ENCODE measurements around the gene STXBP1. TPM values are rescaled to one million over a fixed set of nuclear protein-coding genes. Genes with fewer than 3 reads are reported as not detected.
A peak's percentile ranks its signal among the peaks of the same experiment; 100 is the strongest.

The STXBP1 gene
- polyA plus RNA-seq, 4 donors, result 27.2 to 33.1 (median 30.8) TPM

- no peak for DNase-seq (ENCODE audit: low read depth in 4 of 4, low spot score in 3 of 4)
Observed at GRCh38 chr9:127730262-127730661, 118.2 kb downstream of the STXBP1 start.

GRCh38 chr9:127730799-127731410 lies 118.8 kb downstream of the STXBP1 start:
- no peak for DNase-seq (ENCODE audit: low read depth in 4 of 4, low spot score in 3 of 4)

DNA sequence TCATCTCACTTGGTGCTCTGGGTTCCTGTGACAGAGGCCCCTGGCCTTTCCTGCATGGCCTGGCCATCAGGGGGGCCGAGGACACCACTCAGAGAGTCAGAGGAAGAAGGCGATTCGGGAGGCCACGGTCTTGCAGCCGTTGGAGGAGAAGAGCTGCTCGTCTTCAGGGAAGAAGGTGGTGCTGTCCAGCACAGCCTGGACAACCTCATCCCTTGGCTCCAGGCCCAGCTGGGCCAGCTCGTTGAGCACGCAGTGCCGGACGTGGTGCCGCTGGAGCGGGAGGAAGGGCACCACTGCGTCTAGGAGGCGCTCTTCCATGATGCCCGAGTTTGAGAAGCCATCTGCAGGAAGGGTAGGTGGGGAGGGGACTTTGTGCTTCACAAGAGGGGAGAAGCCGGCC lies 119.9 kb downstream of the STXBP1 start:
- no peak for DNase-seq (ENCODE audit: low read depth in 4 of 4, low spot score in 3 of 4)

DNA sequence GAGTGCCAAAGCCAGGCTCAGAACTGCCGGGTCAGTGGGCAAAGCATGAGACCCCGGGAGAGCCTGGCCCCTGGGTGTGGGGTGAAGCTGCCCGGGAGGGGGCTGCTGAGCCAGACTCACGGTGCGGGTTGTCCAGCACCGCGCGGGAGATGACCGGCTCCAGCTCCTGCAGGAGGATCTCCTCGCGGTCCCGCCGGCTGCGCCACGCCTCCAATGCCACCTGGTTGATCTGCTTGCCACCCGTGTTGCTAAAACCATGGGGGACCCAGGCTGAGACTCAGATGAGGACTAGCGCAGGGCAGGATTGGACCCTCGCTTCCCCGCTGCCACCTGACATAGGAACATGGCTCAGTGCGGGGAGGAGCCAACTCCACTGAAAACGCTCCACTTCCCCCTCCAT lies 120.4 kb downstream of the STXBP1 start:
- DNase-seq (ENCODE audit: low read depth in 4 of 4, low spot score in 3 of 4), result no peak

DNA sequence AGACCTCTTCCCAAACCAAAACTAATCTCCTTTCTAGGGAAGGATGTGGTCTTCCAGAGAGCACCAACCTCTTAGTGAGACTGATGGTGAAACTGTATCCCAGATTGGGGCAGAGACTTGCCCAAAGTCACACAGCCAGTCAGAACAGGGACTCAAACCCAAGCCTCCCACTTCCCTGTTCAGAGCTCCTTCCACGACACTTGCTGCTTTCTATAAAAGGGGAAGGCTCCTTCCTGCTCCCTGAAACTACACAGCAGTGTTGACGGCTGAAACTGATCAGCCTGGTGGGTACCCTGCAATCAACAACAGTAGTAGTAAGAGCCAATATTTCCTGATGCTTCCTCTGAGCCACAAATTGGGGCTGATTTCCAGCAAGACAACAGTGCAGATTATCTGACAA lies 121.5 kb downstream of the STXBP1 start:
- no peak for DNase-seq (ENCODE audit: low read depth in 4 of 4, low spot score in 3 of 4)

DNA sequence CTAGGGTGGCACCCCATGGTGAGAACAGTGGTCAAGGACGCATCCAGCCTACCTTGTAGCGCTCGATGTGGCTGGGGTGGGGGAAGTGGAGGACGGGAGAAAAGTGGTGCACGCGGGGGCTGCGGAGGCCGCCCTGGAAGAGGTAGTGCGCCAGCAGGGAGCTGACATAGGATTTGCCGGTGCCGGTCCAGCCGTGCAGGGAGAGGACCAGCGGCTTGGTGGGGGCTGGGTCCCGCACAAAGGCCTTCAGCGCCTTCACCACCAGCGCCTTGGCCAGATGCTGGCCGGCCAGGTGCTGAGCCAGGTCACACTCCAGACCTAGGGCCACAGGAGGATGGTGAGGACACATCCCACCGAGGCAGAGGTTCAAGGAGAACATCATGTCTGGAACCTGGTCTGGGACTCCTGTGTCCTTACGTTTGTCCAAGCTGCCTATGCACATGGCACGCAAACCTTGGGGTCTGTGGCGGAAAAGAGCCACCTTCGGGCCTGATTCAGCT lies 122.2 kb downstream of the STXBP1 start:
- DNase-seq (ENCODE audit: low read depth in 4 of 4, low spot score in 3 of 4), result no peak

- peak; percentile 93 to 95 (median 95) for DNase-seq (ENCODE audit: low read depth in 4 of 4, low spot score in 3 of 4)
Observed at GRCh38 chr9:127734747-127735529, 122.9 kb downstream of the STXBP1 start, which contains the start of gene TOR2A. TSS of gene TOR2A (minus strand) at chr9:127735294. CDS start at chr9:127735270, 24 bp downstream.

DNA sequence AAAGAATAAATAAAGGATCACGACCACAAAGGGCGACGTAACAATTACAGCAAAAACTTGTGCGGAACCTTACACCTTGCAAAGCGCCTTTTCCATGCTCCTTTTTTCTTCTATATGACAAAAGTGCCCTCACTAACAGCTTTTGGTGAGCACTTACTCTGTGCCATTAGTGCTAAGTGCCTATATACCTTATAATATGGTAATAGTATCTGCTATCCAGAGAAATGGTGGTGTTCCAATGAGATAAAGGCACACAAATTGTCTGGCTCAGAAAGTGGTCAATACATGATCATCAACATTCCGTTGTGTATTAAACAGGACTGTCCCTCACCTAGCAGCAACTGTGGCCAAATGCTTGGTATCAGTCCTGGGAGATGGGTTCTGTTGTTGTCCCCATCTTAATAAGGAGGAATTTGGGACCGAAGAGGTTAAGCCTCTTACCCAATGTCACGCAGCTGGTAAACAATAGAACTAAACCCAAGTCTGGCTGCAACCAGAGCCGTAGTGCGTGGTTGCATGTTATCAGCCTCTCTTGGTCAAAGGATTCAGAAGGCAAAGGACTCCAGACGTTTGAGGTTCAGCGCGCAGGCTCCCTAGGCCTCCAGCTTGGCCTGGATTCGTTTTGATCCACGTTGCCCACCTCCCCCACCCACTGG lies 123.6 kb downstream of the STXBP1 start:
- no peak for DNase-seq (ENCODE audit: low read depth in 4 of 4, low spot score in 3 of 4)

DNA sequence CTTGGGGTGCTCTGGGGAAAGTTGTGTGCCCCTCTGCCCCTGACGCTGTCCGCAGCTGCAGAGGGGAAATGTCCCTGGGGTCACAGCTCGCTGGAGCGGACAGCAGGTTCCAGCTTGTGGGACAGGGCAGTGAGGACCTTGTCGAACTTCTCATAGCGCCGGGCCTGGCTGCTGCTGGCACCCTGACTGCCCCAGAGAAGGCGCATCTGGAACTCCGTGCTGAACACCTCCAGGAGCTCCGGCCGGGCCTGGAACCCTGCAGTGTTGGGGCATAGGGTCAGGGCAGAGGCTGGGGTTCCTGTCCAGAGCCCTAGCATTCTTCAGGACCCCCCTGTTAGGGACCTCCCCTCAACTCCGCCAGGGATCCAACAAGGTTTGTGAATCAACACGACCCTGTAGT lies 126.6 kb downstream of the STXBP1 start:
- DNase-seq (ENCODE audit: low read depth in 4 of 4, low spot score in 3 of 4), result no peak

GRCh38 chr9:127739614-127740330 lies 127.7 kb downstream of the STXBP1 start:
- no peak for DNase-seq (ENCODE audit: low read depth in 4 of 4, low spot score in 3 of 4)

DNA sequence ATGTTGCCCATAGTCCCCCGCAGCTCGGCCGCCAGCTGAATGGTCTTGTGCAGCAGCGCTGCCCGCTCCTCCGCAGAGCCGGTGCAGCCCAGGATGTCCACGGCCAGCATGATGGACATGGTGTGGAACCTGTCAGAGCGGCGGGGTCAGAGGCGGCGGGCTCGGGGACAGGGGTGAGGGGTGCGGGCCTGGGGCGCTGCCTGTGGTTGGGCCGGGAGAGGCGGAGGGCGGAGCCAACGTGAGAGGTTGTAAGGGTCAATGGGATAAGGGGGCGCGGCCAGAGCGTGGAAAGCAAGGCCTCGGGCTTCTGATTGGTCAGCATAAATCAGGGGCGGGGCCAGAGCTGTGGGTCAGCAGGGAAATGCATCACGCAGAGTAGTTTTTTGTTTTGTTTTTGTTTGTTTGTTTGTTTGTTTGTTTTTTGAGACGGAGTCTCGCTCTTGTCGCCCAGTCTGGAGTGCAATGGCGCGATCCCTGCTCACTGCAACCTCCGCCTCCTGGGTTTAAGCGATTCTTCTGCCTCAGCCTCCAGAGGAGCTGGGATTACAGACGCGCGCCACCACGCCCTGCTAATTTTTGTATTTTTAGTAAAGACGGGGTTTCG lies 129.9 kb downstream of the STXBP1 start:
- DNase-seq (ENCODE audit: low read depth in 4 of 4, low spot score in 3 of 4), result peak in 1 of 4 donors; percentile 59

Other genes with a start within 250 kb of the STXBP1 start
- 10 to 100 TPM; 17.1 to 23.3 (median 19.9) TPM for gene SLC2A8, start 215.1 kb upstream of the STXBP1 start, polyA plus RNA-seq (ENCODE audit: insufficient read length in 4 of 4)
- gene ZNF79, start 187.9 kb upstream of the STXBP1 start, polyA plus RNA-seq (ENCODE audit: insufficient read length in 4 of 4), result 1 to 10 TPM; 6.3 to 8.3 (median 6.9) TPM
- gene RPL12, start 160.9 kb upstream of the STXBP1 start, polyA plus RNA-seq (ENCODE audit: insufficient read length in 4 of 4), result 1,000 to 10,000 TPM; 1,449 to 1,745 (median 1,545) TPM
- 10 to 100 TPM; 12.5 to 18.4 (median 16.8) TPM for gene LRSAM1, start 160.8 kb upstream of the STXBP1 start, polyA plus RNA-seq (ENCODE audit: insufficient read length in 4 of 4)
- gene CFAP157, start 94.7 kb downstream of the STXBP1 start, polyA plus RNA-seq (ENCODE audit: insufficient read length in 4 of 4), result 1 to 10 TPM; 3.8 to 5.7 (median 4.8) TPM
- gene PTRH1, start 103.4 kb downstream of the STXBP1 start, polyA plus RNA-seq (ENCODE audit: insufficient read length in 4 of 4), result 10 to 100 TPM in 1 of 4 donors, 1 to 10 TPM in 3; 8.9 to 16.3 (median 9.5) TPM
- gene TTC16, start 103.8 kb downstream of the STXBP1 start, polyA plus RNA-seq (ENCODE audit: insufficient read length in 4 of 4), result under 1 TPM; 0.12 to 0.24 (median 0.17) TPM
- gene TOR2A, start 123.0 kb downstream of the STXBP1 start, polyA plus RNA-seq (ENCODE audit: insufficient read length in 4 of 4), result 10 to 100 TPM; 12.4 to 19.1 (median 16.6) TPM
- gene SH2D3C, start 166.4 kb downstream of the STXBP1 start, polyA plus RNA-seq (ENCODE audit: insufficient read length in 4 of 4), result 10 to 100 TPM; 15.1 to 18.6 (median 16.1) TPM
- 10 to 100 TPM; 64.6 to 83.1 (median 70.5) TPM for gene CDK9, start 173.8 kb downstream of the STXBP1 start, polyA plus RNA-seq (ENCODE audit: insufficient read length in 4 of 4)
- gene FPGS, start 190.6 kb downstream of the STXBP1 start, polyA plus RNA-seq (ENCODE audit: insufficient read length in 4 of 4), result 10 to 100 TPM; 41.5 to 46.2 (median 42.6) TPM
- gene ENG, start 242.4 kb downstream of the STXBP1 start, polyA plus RNA-seq (ENCODE audit: insufficient read length in 4 of 4), result 10 to 100 TPM; 80.0 to 96.4 (median 94.8) TPM